DOHH2 (cell line): Measurements from ENCODE around the gene ICAM1.
A peak's percentile ranks its signal among the peaks of the same experiment; 100 is the strongest.

Experiments
- H3F3A ChIP-seq: fragments of 200-600 bp; sonication (generic), shearing (Covaris generic); 2 replicates; pipeline ENCODE4 v1.6.0; 2016; ENCODE audit warnings: antibody characterized with exemption, mild to moderate bottlenecking; ENCODE audit not compliant: control insufficient read depth, insufficient read depth
- H3K27ac ChIP-seq: fragments of 200-600 bp; sonication (generic); 2 replicates; pipeline ENCODE4 v1.5.1; 2014; ENCODE audit warnings: low read depth, mild to moderate bottlenecking, low read length, moderate library complexity
- H3K27me3 ChIP-seq: fragments of 200-600 bp; sonication (generic); 2 replicates; pipeline ENCODE4 v1.6.1; 2014; ENCODE audit warnings: mild to moderate bottlenecking, low read length, mixed read lengths; ENCODE audit not compliant: control insufficient read depth
- H3K36me3 ChIP-seq: fragments of 200-600 bp; sonication (generic); 2 replicates; pipeline ENCODE4 v1.6.1; 2014; ENCODE audit warnings: mild to moderate bottlenecking, low read length, moderate library complexity, mixed read lengths; ENCODE audit not compliant: control insufficient read depth
- H3K4me1 ChIP-seq: fragments of 200-600 bp; sonication (generic); 2 replicates; pipeline ENCODE4 v1.6.1; 2014; ENCODE audit warnings: mild to moderate bottlenecking, low read length, mixed read lengths; ENCODE audit not compliant: control insufficient read depth
- H3K4me2 ChIP-seq: fragments of 200-600 bp; sonication (generic); 2 replicates; pipeline ENCODE4 v1.6.0; 2014; ENCODE audit warnings: mild to moderate bottlenecking, low read length, moderate library complexity
- H3K4me3 ChIP-seq: fragments of 200-600 bp; sonication (generic); 2 replicates; pipeline ENCODE4 v1.5.1; 2014; ENCODE audit warnings: mild to moderate bottlenecking, low read length, mixed read lengths
- H3K79me2 ChIP-seq: fragments of 200-600 bp; sonication (generic); 2 replicates; pipeline ENCODE4 v1.6.1; 2014; ENCODE audit warnings: mild to moderate bottlenecking, low read length, mixed read lengths; ENCODE audit not compliant: control insufficient read depth
- H3K9me2 ChIP-seq: fragments of 200-600 bp; sonication (generic); replicated peaks from 2 replicates; pipeline ENCODE4 v1.6.1; 2014; ENCODE audit warnings: mild to moderate bottlenecking, low read length, mixed read lengths; ENCODE audit not compliant: control insufficient read depth
- H3K9me3 ChIP-seq: fragments of 200-600 bp; sonication (generic); 2 replicates; pipeline ENCODE4 v1.6.1; 2014; ENCODE audit warnings: antibody characterized with exemption, low read length, mixed read lengths; ENCODE audit not compliant: control insufficient read depth, insufficient read depth
- H4K20me1 ChIP-seq: fragments of 200-600 bp; sonication (generic); 2 replicates; pipeline ENCODE4 v1.6.0; 2014; ENCODE audit warnings: low read depth, mild to moderate bottlenecking, antibody characterized with exemption, low read length, moderate library complexity; ENCODE audit not compliant: control insufficient read depth, insufficient read depth
- CTCF ChIP-seq: fragments of 200-600 bp; sonication (generic); IDR thresholded peaks from one replicate; pipeline ENCODE4 v1.5.1; 2014; ENCODE audit warnings: antibody characterized with exemption, mild to moderate bottlenecking, low read depth, low read length; ENCODE audit not compliant: poor library complexity, severe bottlenecking
- EZH2phosphoT487 ChIP-seq: fragments of 200-600 bp; sonication (generic); IDR thresholded peaks from 2 replicates; pipeline ENCODE4 v1.6.1; 2017; ENCODE audit warnings: borderline replicate concordance, mild to moderate bottlenecking, antibody characterized with exemption, low read length, moderate library complexity, mixed read lengths

The ICAM1 gene

GRCh38 chr19:10270180-10270615 lies 722 bp upstream of the ICAM1 start:
- H3K27ac ChIP-seq, result peak overlapping the region; percentile 90
- peaks cover 38% of the 10 kb centered on the region for H3K79me2 ChIP-seq
- no peaks in the 10 kb centered on the region for H3K9me3 ChIP-seq
- H3K4me1 ChIP-seq, result peaks cover 46% of the 10 kb centered on the region
- H4K20me1 ChIP-seq, result peaks cover 8% of the 10 kb centered on the region; the same call in 1 of the 2 replicates
- no peaks in the 10 kb centered on the region for H3K9me2 ChIP-seq
- H3K4me3 ChIP-seq, result peak overlapping the region; percentile 77
- H3F3A ChIP-seq, result peaks cover 10% of the 10 kb centered on the region
- H3K27me3 ChIP-seq, result no peaks in the 10 kb centered on the region
- H3K4me2 ChIP-seq, result peak overlapping the region; percentile 98
- peaks cover 29% of the 10 kb centered on the region for H3K36me3 ChIP-seq
- no peak for TF ChIP-seq EZH2phosphoT487
- TF ChIP-seq CTCF, result no peak

DNA sequence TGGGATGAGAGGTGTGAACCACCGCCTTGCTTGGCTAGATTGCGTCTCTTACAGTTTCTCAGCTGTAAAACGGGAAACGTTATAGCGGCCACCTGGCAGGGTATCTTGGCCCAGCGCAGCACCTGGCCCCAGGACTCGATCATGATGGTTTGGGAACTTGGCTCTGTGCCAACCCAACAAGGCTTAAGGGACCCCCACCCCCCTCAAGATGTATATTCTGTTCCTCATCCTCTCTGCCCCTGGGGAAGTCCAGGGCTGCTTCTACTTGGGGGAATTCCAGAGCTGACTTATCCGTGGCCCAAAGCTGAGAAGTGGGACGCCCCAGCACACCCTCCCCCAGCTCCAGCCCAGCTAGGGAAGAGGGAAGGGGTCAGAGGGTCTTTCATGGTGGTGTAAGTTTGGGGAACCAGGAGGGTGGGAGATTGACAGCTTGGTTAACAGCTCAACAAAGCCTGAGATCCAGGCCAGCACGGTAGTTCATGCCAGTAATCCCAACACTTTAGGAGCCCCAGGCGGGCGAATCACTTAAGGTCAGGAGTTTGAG lies 695 bp downstream of the ICAM1 start:
- peaks cover 40% of the 10 kb centered on the region for H3K79me2 ChIP-seq
- peaks cover 32% of the 10 kb centered on the region for H3K36me3 ChIP-seq
- H3K4me2 ChIP-seq, result peak overlapping the region; percentile 98
- peaks cover 46% of the 10 kb centered on the region for H3K4me1 ChIP-seq
- no peaks in the 10 kb centered on the region for H3K9me2 ChIP-seq
- no peak for TF ChIP-seq CTCF
- no peak for TF ChIP-seq EZH2phosphoT487
- H3K27ac ChIP-seq, result peak overlapping the region; percentile 90
- H4K20me1 ChIP-seq, result peaks cover 8% of the 10 kb centered on the region; the same call in 1 of the 2 replicates
- H3K9me3 ChIP-seq, result no peaks in the 10 kb centered on the region
- H3F3A ChIP-seq, result peaks cover 10% of the 10 kb centered on the region
- peak overlapping the region; percentile 77 for H3K4me3 ChIP-seq
- no peaks in the 10 kb centered on the region for H3K27me3 ChIP-seq

DNA sequence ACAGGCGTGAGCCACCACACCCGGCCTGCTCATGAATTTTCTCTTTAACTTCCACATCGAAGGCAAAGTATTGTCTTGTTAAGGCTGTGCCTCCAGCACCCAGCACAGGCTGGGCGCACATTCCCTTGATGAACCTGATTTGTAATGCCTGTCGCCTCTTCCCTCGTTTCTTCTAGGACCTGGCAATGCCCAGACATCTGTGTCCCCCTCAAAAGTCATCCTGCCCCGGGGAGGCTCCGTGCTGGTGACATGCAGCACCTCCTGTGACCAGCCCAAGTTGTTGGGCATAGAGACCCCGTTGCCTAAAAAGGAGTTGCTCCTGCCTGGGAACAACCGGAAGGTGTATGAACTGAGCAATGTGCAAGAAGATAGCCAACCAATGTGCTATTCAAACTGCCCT lies 3.7 kb downstream of the ICAM1 start:
- H3K9me2 ChIP-seq, result no peaks in the 10 kb centered on the region
- no peak overlapping the region for H3K4me3 ChIP-seq
- H3K4me2 ChIP-seq, result no peak overlapping the region

More for the DNA sequence above, 3.7 kb downstream of the ICAM1 start:
- Histone ChIP-seq H3F3A (peaks cover 10% of the 10 kb centered on the region), H3K27me3 (no peaks in the 10 kb centered on the region), H3K79me2 (peaks cover 46% of the 10 kb centered on the region), H3K9me3 (no peaks in the 10 kb centered on the region), H3K36me3 (peaks cover 57% of the 10 kb centered on the region), H3K4me1 (peaks cover 37% of the 10 kb centered on the region), H4K20me1 (peaks cover 8% of the 10 kb centered on the region; the same call in 1 of the 2 replicates), H3K27ac (no peak overlapping the region)
- TF ChIP-seq CTCF, result no peak
- no peak for TF ChIP-seq EZH2phosphoT487
